ENCODE measurements around the gene TTC38.
A peak's percentile ranks its signal among the peaks of the same experiment; 100 is the strongest.

The TTC38 gene

DNA sequence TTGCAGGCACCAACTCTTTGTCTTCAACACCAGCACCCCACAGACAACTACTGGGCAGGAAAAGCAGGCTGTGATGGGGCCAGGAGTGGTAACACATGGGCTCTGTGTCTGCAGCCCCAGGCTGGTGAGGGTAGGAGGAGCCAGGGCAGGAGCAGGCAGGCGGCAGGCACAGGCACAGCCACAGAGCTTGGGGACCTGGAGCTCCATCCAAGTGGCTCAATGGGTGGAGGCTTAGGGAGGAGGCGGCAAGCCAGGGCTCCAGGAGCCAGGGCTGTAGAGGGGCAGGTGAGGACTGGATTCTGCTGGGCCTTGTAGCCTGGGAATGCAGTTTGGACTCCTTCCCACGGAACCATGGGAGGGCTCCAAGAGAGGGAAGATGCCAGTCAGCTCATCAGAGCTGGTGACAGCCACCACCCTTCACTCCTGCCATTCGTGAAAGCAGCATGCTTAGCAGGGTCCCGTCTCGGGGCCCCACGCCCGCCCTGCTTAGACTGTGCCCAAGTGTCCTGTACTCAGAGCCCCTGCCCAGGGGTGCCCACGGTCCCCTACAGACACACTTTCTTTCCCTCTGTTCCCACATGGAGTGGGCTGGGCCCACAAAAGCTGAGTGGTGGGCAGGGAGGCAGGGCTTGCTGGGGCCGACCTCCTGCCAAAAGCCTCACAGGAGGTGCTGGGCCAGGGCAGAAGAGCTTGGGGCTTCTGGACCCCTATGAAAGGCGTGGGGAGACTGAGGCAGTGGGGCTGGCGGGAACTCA lies 12.4 kb downstream of the TTC38 start:
- DNase-seq, result no peak

- no peak for DNase-seq
Observed at GRCh38 chr22:46280999-46281623, 13.3 kb downstream of the TTC38 start.

GRCh38 chr22:46281866-46282678 lies 14.3 kb downstream of the TTC38 start:
- no peak for DNase-seq

GRCh38 chr22:46286006-46286405 lies 18.2 kb downstream of the TTC38 start:
- DNase-seq, result no peak

- DNase-seq, result no peak
Observed at GRCh38 chr22:46286941-46287872, 19.4 kb downstream of the TTC38 start.

- DNase-seq, result no peak
Observed at GRCh38 chr22:46287873-46288751, 20.3 kb downstream of the TTC38 start.

GRCh38 chr22:46288846-46289243 lies 21.0 kb downstream of the TTC38 start:
- no peak for DNase-seq

- DNase-seq, result no peak
Observed at GRCh38 chr22:46289244-46289891, 21.6 kb downstream of the TTC38 start.

GRCh38 chr22:46290121-46290842 lies 22.5 kb downstream of the TTC38 start:
- no peak for DNase-seq

- no peak for DNase-seq
Observed at GRCh38 chr22:46290843-46291785, 23.3 kb downstream of the TTC38 start.

GRCh38 chr22:46292173-46292572 lies 24.4 kb downstream of the TTC38 start:
- DNase-seq, result no peak

DNA sequence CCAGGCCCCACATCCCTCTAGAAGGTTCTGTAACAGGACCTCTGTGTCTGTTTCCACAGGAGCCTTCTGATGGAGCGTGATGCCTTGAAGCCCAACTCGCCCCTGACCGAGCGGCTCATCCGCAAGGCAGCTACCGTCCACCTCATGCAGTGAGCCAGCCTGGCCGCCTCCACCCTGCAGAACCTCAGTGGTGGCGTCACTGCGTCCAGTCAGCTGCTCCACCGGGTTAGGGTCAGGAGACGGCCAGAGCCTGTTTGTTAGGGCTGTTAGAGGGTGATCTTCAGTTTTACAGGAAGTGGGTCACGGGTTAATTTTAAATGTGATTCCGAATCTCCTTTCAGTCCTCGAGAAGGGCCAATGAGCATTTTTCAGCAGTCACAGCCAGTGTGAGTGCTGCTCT lies 24.9 kb downstream of the TTC38 start:
- no peak for DNase-seq

DNA sequence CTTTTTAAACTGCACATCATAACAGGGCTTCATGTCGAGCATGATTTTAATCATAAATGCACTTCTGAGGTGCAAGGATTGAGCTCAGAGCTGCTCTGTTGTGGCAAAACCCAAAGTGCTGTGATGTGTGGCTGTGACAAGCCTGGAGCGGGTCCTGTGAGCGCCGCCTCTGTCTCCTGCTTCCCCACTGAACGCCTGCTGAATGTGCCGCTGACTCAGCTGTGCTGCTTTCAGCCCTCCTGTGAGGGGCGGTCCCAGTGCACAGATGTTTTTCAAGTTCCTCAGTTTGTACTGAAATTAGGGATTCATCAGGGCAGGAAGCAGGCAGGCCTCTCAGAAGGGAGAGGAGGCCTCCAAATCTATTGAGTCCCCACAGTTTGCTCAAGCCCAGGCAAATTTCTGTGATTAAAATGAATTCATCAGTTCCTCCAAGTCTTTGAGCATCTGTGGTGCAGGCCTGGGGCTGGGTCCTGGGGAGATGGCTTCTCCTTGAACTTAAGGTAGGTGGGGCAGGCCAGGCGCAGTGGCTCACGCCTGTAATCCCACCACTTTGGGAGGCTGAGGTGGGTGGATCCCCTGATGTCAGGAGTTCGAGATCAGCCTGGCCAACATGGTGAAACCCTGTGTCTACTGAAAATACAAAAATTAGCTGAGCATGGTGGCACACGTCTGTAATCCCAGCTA lies 25.9 kb downstream of the TTC38 start:
- DNase-seq, result no peak

DNA sequence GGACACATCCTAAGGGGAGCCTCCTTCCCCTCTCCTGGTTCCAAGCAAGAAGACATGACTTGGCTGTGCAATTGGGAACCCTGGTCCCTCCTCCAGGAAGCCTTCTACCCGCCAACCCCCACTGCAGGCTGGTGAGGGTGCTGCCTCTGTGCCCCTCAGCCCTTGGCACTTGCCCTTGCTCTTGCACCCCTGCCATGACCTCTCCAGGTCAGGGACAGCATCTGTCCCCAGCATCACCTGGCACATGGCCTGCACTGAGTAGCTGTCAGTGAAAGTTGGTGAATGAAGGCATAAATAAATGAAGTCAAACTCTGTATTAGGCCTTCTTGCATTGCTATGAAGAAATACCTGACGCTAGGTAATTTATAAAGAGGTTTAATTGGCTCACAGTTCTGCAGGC lies 27.0 kb downstream of the TTC38 start:
- no peak for DNase-seq

DNA sequence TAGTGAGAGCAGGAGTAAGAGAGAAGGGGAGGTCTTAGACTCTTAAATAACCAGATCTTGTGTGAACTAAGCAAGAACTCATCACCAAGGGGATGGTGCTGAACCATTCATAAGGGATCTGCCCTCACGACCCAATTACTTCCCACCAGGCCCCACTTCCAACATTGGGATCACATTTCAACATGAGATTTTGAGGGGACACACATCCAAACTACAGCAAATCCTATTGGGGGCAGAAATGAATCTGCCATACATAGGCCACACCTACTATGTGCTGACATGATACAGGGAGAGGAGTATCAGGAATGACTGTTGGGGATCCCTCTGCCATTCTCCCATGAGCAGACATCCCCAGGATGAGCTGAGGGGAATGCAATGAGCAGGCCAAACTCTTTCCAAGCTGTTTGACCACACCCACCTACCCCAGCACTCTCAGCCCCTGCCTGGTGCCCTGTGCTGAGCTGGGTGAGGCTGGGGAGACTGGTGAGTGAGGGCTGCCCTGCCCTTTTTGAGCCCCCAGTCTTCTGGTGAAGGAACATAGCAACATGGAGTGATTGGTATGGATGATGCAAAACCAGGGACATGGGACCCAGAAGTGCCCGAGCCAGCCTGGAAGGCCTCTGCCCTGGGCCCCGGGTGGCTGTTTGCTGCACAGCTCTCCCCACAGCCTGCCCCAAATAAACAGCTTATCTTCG lies 27.6 kb downstream of the TTC38 start:
- DNase-seq, result no peak

- peak; percentile 96 to 99 for DNase-seq
Observed at GRCh38 chr22:46296257-46297150, 28.7 kb downstream of the TTC38 start, which contains the start of gene GTSE1. Gene GTSE1, plus strand, starts transcription at chr22:46296870. Its CDS starts 531 bp downstream, at chr22:46297401.
